Lower leg skin (tissue), 4 donors: ENCODE data around the gene ATP5MK. TPM values are rescaled to one million over a fixed set of nuclear protein-coding genes. Genes with fewer than 3 reads are reported as not detected.

ENCODE experiments used
- DNase-seq, 2 donors: peaks; one replicate each; pipeline ENCODE4 v3.0.0-alpha.2; 2019; ENCODE audit warnings: low spot score in 2 of 2
- H3K4me3 ChIP-seq: fragments of 200-600 bp; sonication (generic); 2 replicates; pipeline ENCODE4 v1.5.1; 2017; ENCODE audit warnings: mild to moderate bottlenecking, low read depth; ENCODE audit not compliant: poor library complexity, severe bottlenecking
- CTCF ChIP-seq, 3 donors: fragments of 450-650 bp; IDR thresholded peaks; one replicate each; pipeline ENCODE4 v1.5.1; 2016; ENCODE audit warnings: antibody characterized with exemption in 3 of 3, mild to moderate bottlenecking in 3 of 3, moderate library complexity in 2 of 3
- POLR2A ChIP-seq, 2 donors: fragments of 450-650 bp; IDR thresholded peaks; one replicate each; pipeline ENCODE4 v1.6.1; 2016 to 2017; ENCODE audit warnings: antibody characterized with exemption in 2 of 2, mild to moderate bottlenecking in 1 of 2, moderate library complexity in 1 of 2
- WGBS, 2 donors: methylation state at CpG; one replicate each; pipeline ENCODE4 v1.1.5; 2018; 5-methylcytosine and 5-hydroxymethylcytosine counted together
- intact Hi-C: fragments of 100-400 bp; cut with DNase I; formaldehyde crosslinking; loops from one replicate; pipeline ENCODE4 v1.15.0; 2023; ENCODE audit warnings: low total_unique reads
- total RNA-seq, 4 donors: library from RNA; depleted of rRNA; stranded (reverse); fragments of >200 nt; gene quantifications; one replicate each; pipeline ENCODE4 v1.1.0, GENCODE V29; 2016

Gene ATP5MK
- total RNA-seq, 4 donors from 2014 or later = 56.0 to 222 (median 152) TPM

- peak overlapping the region; percentile 93 for H3K4me3 ChIP-seq
- no peak for DNase-seq
- TF ChIP-seq POLR2A (IDR thresholded peaks at IDR 0.05) (no peak), CTCF (IDR thresholded peaks at IDR 0.05) (no peak)
- intact Hi-C loops = no loop called here
- 0 to 1% methylated on average over 7 to 8 of the region's 8 CpGs for WGBS, 2 donors
Measured at GRCh38 chr10:103396789-103397087, 463 bp upstream of the ATP5MK start.

DNA sequence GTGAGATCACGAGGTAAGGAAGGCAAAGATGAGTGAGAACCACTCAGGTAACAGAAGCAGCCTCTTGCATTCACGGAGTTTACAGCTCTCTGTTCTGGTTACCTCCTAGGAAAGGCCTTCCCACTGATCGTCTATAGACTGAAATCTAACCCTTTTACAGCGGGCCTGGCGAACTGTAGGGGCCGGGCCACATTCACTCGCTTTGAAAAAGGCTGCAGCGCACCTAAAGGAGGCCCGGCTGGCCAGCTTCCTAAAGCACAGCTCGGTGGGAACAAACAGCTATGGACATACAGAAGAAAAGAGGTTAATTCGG, 565 bp downstream of the ATP5MK start:
- peak in 1 of 2 donors; percentile 57 for DNase-seq
- 1 to 3% methylated on average over 11 of the region's 11 CpGs for WGBS, 2 donors
- peak overlapping the region; percentile 93 for H3K4me3 ChIP-seq
- no peak for TF ChIP-seq POLR2A (IDR thresholded peaks at IDR 0.05)
- TF ChIP-seq CTCF (IDR thresholded peaks at IDR 0.05) = no peak
- intact Hi-C loops = no loop called here

DNA sequence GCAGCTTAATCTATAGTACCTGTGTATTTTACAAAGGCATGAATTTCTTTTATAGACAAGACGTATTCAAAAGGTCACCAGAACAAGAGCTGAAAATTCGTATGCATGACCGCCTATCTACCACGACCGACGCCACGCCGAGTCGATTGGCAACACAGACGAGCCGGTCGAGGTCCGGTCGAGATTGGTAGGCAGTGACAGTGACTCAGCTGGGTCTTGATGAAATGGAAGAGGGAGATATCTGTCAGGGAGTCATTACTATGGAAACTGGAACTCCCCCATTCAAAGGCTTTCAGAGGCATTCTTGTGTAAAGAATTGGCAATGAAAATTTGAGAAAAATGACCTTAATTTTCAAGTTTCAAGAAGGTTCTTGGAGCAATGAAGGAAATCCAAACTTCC, 2.1 kb downstream of the ATP5MK start:
- intact Hi-C loops = no loop called here
- TF ChIP-seq POLR2A (IDR thresholded peaks at IDR 0.05) (no peak), CTCF (IDR thresholded peaks at IDR 0.05) (no peak)
- H3K4me3 ChIP-seq = no peak overlapping the region
- DNase-seq = peak in 1 of 2 donors; percentile 36
- WGBS, 2 donors = 89 to 91% methylated on average over 14 of the region's 14 CpGs

DNA sequence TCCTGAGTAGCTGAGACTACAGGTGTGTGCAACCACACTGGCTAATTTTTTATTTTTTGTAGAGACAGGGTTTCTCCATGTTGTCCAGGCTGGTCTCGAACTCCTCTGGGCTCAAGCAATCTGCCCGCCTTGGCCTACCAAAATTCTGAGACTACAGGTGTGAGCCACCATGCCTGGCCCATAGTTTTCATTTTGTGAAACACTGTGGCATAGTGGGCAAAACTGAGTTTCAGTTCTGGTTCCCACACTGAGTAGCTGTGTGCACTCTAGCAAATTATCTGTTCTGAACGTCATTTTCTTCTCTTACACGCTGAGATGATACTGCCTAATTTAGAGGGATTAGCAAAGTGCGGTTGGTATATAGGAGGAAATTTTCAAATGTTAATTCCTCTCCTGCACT, 13.5 kb downstream of the ATP5MK start:
- intact Hi-C loops = no loop called here
- 95 to 98% methylated on average over 5 of the region's 5 CpGs for WGBS, 2 donors
- DNase-seq = peak in 1 of 2 donors; percentile 0
- TF ChIP-seq POLR2A (IDR thresholded peaks at IDR 0.05) = no peak
- TF ChIP-seq CTCF (IDR thresholded peaks at IDR 0.05) = no peak
- no peak overlapping the region for H3K4me3 ChIP-seq

GRCh38 chr10:103374263-103374662, 22.0 kb downstream of the ATP5MK start:
- intact Hi-C loops = no loop called here
- H3K4me3 ChIP-seq = no peak overlapping the region
- TF ChIP-seq CTCF (IDR thresholded peaks at IDR 0.05) = no peak
- no peak for TF ChIP-seq POLR2A (IDR thresholded peaks at IDR 0.05)
- 93 to 95% methylated on average over 5 of the region's 5 CpGs for WGBS, 2 donors
- DNase-seq = peak in 1 of 2 donors; percentile 15

- TF ChIP-seq CTCF (IDR thresholded peaks at IDR 0.05) (no peak), POLR2A (IDR thresholded peaks at IDR 0.05) (no peak)
- peak in 1 of 2 donors; percentile 2 for DNase-seq
- H3K4me3 ChIP-seq = no peak overlapping the region
- 78 to 82% methylated on average over 3 of the region's 3 CpGs for WGBS, 2 donors
- intact Hi-C loops = no loop called here
Measured at GRCh38 chr10:103373544-103373943, 22.7 kb downstream of the ATP5MK start.
